ENCODE measurements around the gene CCDC80. TPM values are rescaled to one million over a fixed set of nuclear protein-coding genes. Genes with fewer than 3 reads are reported as not detected.

CCDC80 gene
- polyA plus RNA-seq, 1 experiment = 199 TPM

GRCh38 chr3:112651516-112651915 lies 10.6 kb upstream of the CCDC80 start:
- ChIA-PET CTCF (interaction anchor here (1.1 to 5.6 kb wide), 4 partner anchors 8 to 166 kb away, joined by 3 to 36 read pairs (median 6); partner anchors contain the start of gene CCDC80), POLR2A (interaction anchor here (0.6 to 1.6 kb wide), 7 partner anchors 8 to 261 kb away, joined by 3 to 12 read pairs (median 3); no protein-coding TSS in a partner anchor)
- Histone ChIP-seq H3K36me3 (ENCODE audit: control insufficient read depth, insufficient read depth, low read length) (no peaks in the 10 kb centered on the region), H3K4me3 (ENCODE audit: low read depth, low read length) (no peak overlapping the region), H3K27me3 (ENCODE audit: control insufficient read depth, insufficient read depth, low read length) (no peaks in the 10 kb centered on the region)
- TF ChIP-seq CTCF (IDR thresholded peaks at IDR 0.05; ENCODE audit: insufficient read depth, low read depth, low read length) = no peak
- DNase-seq (ENCODE audit: low read depth) = peak; percentile 73

- H3K4me3 ChIP-seq (ENCODE audit: low read depth, low read length) = no peak overlapping the region
- CTCF ChIA-PET = interaction anchor here (1.2 to 5.6 kb wide), 4 partner anchors 8 to 166 kb away, joined by 4 to 36 read pairs (median 6); partner anchors contain the start of gene CCDC80
- H3K36me3 ChIP-seq (ENCODE audit: control insufficient read depth, insufficient read depth, low read length) = no peaks in the 10 kb centered on the region
- no peak for DNase-seq (ENCODE audit: low read depth)
- POLR2A ChIA-PET = interaction anchor here (0.6 to 1.6 kb wide), 6 partner anchors 8 to 164 kb away, joined by 3 to 12 read pairs (median 3); no protein-coding TSS in a partner anchor
- no peaks in the 10 kb centered on the region for H3K27me3 ChIP-seq (ENCODE audit: control insufficient read depth, insufficient read depth, low read length)
- TF ChIP-seq CTCF (IDR thresholded peaks at IDR 0.05; ENCODE audit: insufficient read depth, low read depth, low read length) = no peak
Measured at GRCh38 chr3:112651071-112651470, 10.1 kb upstream of the CCDC80 start.

GRCh38 chr3:112650482-112650881 lies 9.5 kb upstream of the CCDC80 start:
- ChIA-PET CTCF (interaction anchor here (0.9 to 5.6 kb wide), 5 partner anchors 7 to 84 kb away, joined by 3 to 36 read pairs (median 4); partner anchors contain the start of gene CCDC80), POLR2A (no interaction called here)
- no peak for DNase-seq (ENCODE audit: low read depth)
- H3K36me3 ChIP-seq (ENCODE audit: control insufficient read depth, insufficient read depth, low read length) = no peaks in the 10 kb centered on the region
- no peaks in the 10 kb centered on the region for H3K27me3 ChIP-seq (ENCODE audit: control insufficient read depth, insufficient read depth, low read length)
- H3K4me3 ChIP-seq (ENCODE audit: low read depth, low read length) = no peak overlapping the region
- TF ChIP-seq CTCF (IDR thresholded peaks at IDR 0.05; ENCODE audit: insufficient read depth, low read depth, low read length) = no peak

GRCh38 chr3:112649478-112649735 lies 8.5 kb upstream of the CCDC80 start:
- no peaks in the 10 kb centered on the region for H3K36me3 ChIP-seq (ENCODE audit: control insufficient read depth, insufficient read depth, low read length)
- no peak overlapping the region for H3K4me3 ChIP-seq (ENCODE audit: low read depth, low read length)
- peak; percentile 95 for DNase-seq (ENCODE audit: low read depth)
- ChIA-PET CTCF (interaction anchor here (0.9 to 1.8 kb wide), 4 partner anchors 20 to 85 kb away, joined by 3 to 5 read pairs (median 4); no protein-coding TSS in a partner anchor), POLR2A (interaction anchor here (0.6 to 1.0 kb wide), 3 partner anchors 8 to 165 kb away, joined by 4 to 6 read pairs (median 5); partner anchors contain the start of gene CCDC80)
- TF ChIP-seq CTCF (IDR thresholded peaks at IDR 0.05; ENCODE audit: insufficient read depth, low read depth, low read length) = no peak
- no peaks in the 10 kb centered on the region for H3K27me3 ChIP-seq (ENCODE audit: control insufficient read depth, insufficient read depth, low read length)

- Histone ChIP-seq H3K36me3 (ENCODE audit: control insufficient read depth, insufficient read depth, low read length) (no peaks in the 10 kb centered on the region), H3K27me3 (ENCODE audit: control insufficient read depth, insufficient read depth, low read length) (no peaks in the 10 kb centered on the region), H3K4me3 (ENCODE audit: low read depth, low read length) (no peak overlapping the region)
- no peak for TF ChIP-seq CTCF (IDR thresholded peaks at IDR 0.05; ENCODE audit: insufficient read depth, low read depth, low read length)
- ChIA-PET CTCF (interaction anchor here (0.7 to 9.9 kb wide), 6 partner anchors 26 to 167 kb away, joined by 3 to 155 read pairs (median 6); no protein-coding TSS in a partner anchor), POLR2A (interaction anchor here (0.6 to 1.3 kb wide), 6 partner anchors 9 to 87 kb away, joined by 3 to 6 read pairs (median 4); partner anchors contain the start of genes ATG3 and SLC35A5)
- DNase-seq (ENCODE audit: low read depth) = no peak
Measured at GRCh38 chr3:112647122-112647521, 6.2 kb upstream of the CCDC80 start.
